Brain pericyte (primary cell): ENCODE measurements around the gene CACNA1E.
"Not testable (repeated sequence)": the region's sequence is repeated elsewhere in the genome, so short reads cannot be mapped to it uniquely, and the experiment has no call there.

Experiments used
- DNase-seq: peaks from one replicate; pipeline ENCODE4 v3.0.0-alpha.2; 2012; ENCODE audit warnings: low read depth, low spot score

Gene CACNA1E

DNA sequence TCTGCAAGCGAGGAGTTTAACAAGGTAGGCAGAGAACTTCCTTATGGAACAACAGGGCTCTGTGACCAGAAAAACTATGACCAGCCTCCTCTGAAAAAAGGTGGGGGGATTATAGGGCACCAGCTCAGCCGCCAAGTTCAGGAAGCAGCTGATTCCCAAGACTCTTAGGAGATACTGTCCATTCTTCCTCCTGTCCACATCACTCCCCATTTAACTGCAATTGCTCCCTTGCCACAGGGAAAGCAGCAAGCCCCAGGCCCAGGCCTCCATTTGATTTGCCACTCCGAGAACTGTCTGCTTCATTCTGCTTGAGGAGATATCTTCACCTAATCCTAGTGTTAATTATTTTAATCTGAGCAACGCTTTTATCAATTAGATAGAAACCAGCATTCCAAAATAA lies 323.9 kb downstream of the CACNA1E start:
- no peak for DNase-seq

DNA sequence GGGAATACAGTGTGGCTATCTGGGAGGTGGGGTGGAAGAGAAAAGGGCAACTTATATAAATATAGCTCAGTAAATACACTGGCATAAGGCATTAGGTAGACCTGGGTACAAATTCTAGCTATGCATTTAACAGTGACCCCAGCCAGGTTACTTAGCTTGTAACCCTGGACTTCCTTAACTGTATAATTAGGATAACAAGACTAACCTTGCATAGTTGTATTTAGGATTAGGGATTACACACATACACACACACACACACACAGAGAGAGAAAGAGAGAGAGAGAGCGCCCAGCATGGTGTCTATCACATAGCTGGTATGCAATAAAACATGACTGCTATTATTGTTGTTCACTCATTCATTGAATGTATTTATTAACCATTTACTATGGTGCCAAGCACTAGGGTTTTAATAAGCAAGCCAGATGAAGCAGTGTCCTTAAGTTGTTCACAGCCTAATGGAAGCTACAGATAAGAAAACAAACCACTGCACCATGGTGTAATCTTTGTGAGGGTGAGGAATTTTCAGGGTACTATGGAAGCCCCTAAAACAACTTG lies 326.8 kb downstream of the CACNA1E start:
- DNase-seq, result no peak

DNA sequence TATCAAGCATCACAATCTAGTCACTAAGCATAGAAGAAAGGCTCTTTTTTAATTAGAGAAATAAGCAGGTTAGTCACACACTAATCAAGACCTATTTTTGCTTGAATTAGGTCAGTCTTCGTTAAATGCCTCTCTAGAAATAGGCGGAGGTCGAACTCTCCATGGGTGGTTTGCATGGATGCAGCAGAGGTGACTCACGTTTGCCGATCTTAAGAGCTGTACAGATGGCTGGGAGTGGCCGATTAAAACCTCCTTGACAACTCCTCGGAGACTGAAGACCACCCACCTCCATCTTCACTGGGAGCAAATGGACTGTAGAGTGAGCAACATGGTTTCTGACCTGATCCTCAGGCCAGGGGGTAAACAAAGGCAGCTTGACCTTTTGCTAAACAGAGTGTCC lies 328.9 kb downstream of the CACNA1E start:
- no peak for DNase-seq

DNA sequence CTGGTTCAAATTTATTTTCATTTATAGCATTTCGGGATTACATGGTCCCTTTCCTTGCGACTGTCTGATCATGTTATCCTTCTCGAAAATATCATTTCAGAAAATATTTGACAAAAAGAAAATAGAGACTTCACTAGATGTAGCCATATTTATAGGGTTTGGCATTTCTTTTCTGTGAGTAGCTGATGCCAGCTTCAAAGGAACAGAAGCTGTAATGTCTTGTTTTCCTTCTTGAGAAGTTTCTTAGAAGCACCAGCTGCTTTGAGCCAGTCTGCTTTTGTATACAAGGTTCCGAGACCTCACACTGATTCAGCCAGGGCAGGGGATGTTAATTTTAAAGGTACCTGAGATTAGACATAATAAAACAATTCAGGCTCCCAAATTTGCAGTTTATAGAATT lies 329.9 kb downstream of the CACNA1E start:
- DNase-seq, result no peak

DNA sequence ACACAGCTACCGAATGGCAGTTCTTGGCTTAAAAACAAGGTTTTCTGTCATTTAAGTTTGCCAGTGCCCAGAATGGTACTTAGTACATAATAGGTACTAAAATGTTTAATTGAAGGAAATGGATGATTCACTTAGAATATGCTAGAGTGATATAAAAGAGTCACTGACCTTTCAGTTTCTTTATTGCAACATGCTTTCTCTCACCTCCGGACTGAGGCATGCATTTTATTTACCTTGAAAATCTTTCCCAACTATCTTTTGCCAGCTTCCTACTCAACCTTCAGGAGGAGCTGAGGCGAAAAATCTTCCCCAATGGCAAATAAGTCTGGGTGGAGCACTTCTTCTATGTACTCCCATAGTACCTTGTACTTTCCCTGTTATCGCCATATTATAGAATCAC lies 333.3 kb downstream of the CACNA1E start:
- no peak for DNase-seq

DNA sequence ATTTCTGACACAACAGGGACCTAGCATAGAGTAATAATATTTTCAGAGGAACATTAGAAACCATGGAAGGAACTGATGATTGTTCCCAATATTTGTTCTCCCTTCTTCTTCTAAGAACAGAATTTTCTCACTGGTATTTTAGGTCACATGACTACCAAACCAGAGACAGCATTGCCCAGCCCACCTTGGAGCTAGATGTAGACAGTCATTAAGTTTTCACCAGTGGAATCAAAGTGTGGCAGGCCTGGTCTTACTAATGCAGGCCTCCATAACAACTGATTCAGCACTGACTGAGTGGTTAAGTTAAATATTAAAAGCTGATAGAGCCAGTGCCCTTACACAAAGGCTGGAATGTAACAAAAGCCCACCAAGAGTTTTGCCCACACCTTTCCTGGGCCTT lies 333.8 kb downstream of the CACNA1E start:
- DNase-seq, result no peak

DNA sequence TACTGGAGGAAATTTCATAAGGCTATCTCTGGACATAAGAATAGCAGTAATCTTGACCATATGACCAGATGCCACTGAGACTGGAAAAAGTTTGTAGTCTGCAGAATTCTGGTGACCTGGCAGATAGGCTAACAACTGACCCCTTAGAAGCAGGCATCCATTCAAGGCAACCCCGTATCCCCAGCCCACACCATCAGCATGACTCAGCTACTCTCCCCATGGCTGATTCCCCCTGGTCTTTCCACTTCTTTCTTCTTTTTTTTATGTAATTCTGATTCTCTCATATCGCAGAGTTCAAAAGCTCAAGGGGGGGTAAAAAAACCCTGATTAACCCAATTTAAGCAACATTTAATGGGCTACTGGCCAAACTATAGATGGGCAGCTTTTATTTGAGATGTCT lies 335.1 kb downstream of the CACNA1E start:
- no peak for DNase-seq

DNA sequence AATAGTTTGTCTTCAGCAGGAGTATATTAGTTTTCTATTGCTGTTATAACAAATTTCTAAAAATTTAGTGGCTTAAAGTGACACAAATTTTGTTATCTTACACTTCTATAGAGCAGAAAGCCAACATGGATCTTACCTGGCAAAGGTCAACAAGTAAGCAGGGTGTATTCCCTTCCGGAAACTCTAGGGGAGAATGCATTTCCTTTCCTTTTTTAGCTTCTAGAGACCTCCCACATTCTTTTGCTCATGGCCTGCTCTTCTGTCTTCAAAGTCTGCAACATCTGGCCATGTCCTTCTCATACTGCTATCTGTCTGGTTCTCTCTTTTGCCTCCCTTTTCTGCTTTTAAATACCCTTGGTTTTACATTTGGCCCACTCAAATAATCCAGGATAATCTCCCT lies 335.6 kb downstream of the CACNA1E start:
- DNase-seq, result no peak

DNA sequence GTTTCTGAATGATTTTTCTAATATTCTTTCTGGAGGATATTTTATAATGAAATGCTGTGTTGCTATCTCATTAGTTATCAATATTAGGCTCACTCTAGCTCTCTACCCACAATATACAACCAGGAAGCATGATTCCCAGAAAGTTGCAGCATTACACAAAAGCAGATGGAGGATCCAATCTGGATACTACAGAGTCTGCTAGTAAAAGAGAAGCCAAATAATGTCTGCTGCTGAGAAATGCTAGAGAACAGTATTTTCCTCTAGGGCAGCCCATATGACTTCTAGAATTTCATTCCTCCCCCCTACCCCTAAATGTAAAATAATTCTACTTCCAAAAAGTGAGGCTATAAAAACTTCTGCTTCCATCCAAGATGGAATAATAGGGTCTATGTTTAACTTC lies 338.4 kb downstream of the CACNA1E start:
- DNase-seq, result no peak

DNA sequence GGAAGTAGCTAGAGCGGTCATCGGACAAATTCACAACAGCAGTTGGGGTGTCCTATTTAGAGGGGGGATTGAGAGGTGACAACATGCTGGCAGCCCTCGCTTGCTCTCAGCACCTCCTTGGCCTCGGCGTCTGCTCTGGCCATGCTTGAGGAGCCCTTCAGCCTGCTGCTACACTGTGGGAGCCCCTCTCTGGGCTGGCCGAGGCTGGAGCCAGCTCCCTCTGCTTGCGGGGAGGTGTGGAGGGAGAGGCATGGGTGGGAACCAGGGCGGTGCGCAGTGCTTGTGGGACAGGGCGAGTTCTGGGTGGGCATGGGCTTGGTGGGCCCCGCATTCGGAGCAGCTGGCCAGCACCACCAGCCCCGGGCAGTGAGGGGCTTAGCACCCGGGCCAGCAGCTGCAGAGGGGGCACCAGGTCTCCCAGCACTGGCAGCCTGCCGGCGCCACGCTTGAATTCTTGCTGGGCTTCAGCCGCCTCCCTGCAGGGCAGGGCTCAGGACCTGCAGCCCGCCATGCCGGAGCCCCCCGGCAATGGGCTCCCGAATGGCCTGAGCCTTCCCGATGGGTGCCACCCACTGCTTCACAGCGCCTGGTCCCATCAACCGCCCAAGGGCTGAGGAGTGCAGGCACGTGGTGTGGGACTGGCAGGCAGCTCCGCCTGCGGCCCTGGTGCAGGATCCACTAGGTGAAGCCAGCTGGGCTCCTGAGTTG lies 349.0 kb downstream of the CACNA1E start:
- DNase-seq, result not testable (repeated sequence)

DNA sequence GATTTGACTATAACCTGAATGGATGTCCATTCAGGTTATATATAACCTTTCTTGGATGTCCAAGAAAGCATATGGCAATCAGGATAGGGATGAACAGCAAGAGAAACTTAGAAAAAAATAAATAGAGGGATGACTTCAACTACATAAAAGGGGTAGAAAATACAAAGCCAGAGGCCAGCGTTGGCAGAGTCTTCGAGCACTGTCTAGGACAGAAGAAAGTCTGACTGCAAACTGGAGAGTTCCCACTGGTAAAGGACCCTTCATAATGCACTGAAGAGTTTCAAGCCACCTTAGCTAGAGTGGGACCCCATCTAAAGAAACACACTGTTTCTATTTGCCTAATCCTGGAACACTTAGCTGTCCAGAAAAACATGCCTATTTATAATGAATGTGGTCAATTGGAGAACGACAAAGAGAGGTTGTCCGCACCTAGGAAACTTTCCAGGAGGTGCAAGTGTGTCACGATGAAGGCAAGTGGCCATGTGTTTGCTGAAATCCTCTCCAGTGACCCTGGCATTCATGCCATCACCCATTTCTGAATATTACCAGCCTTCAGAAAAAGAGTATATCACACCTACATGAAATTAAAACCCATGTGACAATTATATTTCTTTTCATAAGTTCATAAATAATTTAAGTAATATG lies 362.8 kb downstream of the CACNA1E start:
- DNase-seq, result no peak

DNA sequence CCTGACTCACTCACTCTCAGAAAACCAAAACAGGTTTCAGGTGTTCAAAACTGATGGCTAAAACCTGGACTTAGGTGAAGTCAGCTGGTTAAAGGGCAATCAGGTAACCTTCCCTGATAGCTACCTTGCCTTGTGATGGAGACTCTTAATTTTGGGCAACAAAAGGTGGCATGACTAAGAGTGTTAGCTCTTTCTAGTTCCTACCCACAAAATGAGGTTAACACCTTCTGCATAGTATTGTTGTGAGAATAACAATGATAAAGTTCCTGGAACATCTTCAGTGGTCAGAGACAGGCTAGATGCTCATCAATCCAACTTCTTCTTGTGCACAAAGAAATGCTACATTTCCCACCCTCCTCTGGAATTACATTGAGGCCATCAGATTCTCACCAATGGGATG lies 363.4 kb downstream of the CACNA1E start:
- no peak for DNase-seq

DNA sequence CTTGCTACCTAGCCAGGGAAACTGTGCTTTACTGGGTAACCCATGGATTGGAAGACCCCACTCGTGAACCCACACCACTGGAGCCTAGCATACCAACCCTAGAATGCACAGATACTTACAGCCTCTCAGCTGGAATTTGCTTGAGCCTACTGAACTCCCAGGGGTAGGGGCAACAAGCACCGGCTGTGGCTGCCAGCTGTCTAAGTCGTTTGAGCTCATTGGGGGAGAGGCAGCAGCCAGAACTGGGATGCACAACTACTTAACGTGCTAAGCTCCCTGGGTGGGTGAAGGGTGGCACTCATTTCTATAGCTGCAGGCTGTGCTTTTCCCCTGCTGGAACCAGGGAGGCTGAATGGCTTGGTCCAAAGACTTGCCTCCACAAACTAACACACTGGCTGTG lies 365.8 kb downstream of the CACNA1E start:
- DNase-seq, result no peak

DNA sequence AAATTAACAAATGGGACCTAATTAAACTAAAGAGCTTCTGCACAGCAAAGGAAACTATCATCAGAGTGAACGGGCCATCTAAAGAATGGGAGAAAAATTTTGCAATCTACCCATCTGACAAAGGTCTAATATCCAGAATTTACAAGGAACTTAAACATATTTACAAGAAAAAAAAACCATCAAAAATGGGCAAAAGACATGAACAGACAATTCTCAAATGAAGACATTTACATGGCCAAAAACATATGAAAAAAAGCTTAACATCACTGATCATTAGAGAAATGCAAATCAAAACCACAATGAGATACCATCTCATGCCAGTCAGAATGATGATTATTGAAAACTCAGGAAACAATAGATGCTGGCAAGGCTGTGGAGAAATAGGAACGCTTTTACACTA lies 370.9 kb downstream of the CACNA1E start:
- not testable (repeated sequence) for DNase-seq

DNA sequence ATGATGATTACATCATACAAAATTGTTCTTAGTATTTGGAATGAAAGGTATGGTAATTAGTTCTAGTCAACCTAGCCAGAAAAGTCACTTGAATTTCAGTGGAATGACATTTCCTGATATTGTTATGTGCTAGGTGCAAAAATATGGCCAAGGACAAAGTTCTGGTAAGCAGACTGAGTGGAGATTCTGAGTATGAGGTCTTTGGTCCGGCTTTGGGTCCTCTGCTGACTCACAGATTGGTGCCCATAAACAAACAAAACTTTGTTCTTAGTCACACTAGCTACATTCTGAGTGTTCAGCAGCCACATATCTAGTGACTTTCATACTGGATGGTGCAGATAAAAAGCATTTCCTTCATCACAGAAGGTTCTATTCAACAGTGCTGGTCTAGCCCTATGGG lies 372.1 kb downstream of the CACNA1E start:
- DNase-seq, result no peak
